Caco-2 (cell line): ENCODE results near the gene JAG2. TPM values are rescaled to one million over a fixed set of nuclear protein-coding genes. Genes with fewer than 3 reads are reported as not detected.

Source experiments
- BruUV-seq: library from RNA; stranded (reverse); fragments of 400-500 nt; replicated peaks from 2 replicates; lab custom pipeline; 2021; lab: Mats Ljungman, UMichigan
- CTCF ChIA-PET: fragments of 300-600 bp; sonication (Branson Sonifier 250); formaldehyde crosslinking; loops from one replicate; lab custom pipeline; 2022; ENCODE audit warnings: antibody characterized with exemption; lab: Charles Lee
- POLR2A ChIA-PET: fragments of 300-600 bp; sonication (Branson Sonifier 250); formaldehyde crosslinking; loops from one replicate; lab custom pipeline; 2022; ENCODE audit warnings: antibody characterized with exemption; lab: Charles Lee
- DNase-seq, 2 experiments: peaks; one replicate each; pipeline versions ENCODE4 v3.0.0 to v3.0.0-alpha.2; 2020 to 2022
- H3K27me3 ChIP-seq: replicated peaks from 2 replicates; pipeline ENCODE4 v1.6.0; 2011; ENCODE audit warnings: low read length; ENCODE audit not compliant: control insufficient read depth, insufficient read depth
- H3K36me3 ChIP-seq: 2 replicates; pipeline ENCODE4 v1.5.1; 2011; ENCODE audit warnings: low read length; ENCODE audit not compliant: control insufficient read depth, insufficient read depth
- H3K4me1 ChIP-seq: fragments of 250-450 bp; sonication (Bioruptor Pico); 2 replicates; pipeline ENCODE4 v1.5.1; 2020; ENCODE audit warnings: mild to moderate bottlenecking
- H3K4me3 ChIP-seq: 2 replicates; pipeline ENCODE4 v1.5.1; 2011; ENCODE audit warnings: low read depth, mild to moderate bottlenecking, control low read depth, low read length
- H3K9me3 ChIP-seq: fragments of 250-450 bp; sonication (Bioruptor Pico); 2 replicates; pipeline ENCODE4 v1.5.1; 2020; ENCODE audit warnings: mild to moderate bottlenecking, moderate library complexity
- H3K27ac Mint-ChIP-seq: one replicate; pipeline ENCODE4 v1.8.0; 2022; ENCODE audit warnings: mixed read lengths; ENCODE audit not compliant: unreplicated experiment
- H3K27me3 Mint-ChIP-seq: one replicate; pipeline ENCODE4 v1.8.0; 2022; ENCODE audit warnings: mixed read lengths; ENCODE audit not compliant: insufficient read depth, unreplicated experiment
- H3K36me3 Mint-ChIP-seq: one replicate; pipeline ENCODE4 v1.8.0; 2022; ENCODE audit warnings: mild to moderate bottlenecking, mixed read lengths; ENCODE audit not compliant: insufficient read depth, unreplicated experiment
- H3K4me1 Mint-ChIP-seq: one replicate; pipeline ENCODE4 v1.8.0; 2022; ENCODE audit warnings: low read depth, mixed read lengths; ENCODE audit not compliant: unreplicated experiment
- H3K4me3 Mint-ChIP-seq: one replicate; pipeline ENCODE4 v1.8.0; 2022; ENCODE audit warnings: mild to moderate bottlenecking, moderate library complexity, mixed read lengths; ENCODE audit not compliant: unreplicated experiment
- H3K9me3 Mint-ChIP-seq: one replicate; pipeline ENCODE4 v1.8.0; 2022; ENCODE audit warnings: mixed read lengths; ENCODE audit not compliant: unreplicated experiment
- CTCF ChIP-seq, 2 experiments: fragments of 200-600 bp in 1 of 2; IDR thresholded peaks; 1 replicate in 1 of 2; 2 replicates in 1 of 2; pipeline versions ENCODE4 v1.5.1 to v1.8.0; 2011 to 2022; ENCODE audit warnings: antibody characterized with exemption in 1 of 2, control low read depth in 1 of 2, inconsistent platforms in 1 of 2, low read depth in 1 of 2, low read length in 1 of 2, mild to moderate bottlenecking in 1 of 2, moderate library complexity in 1 of 2; ENCODE audit not compliant: insufficient read depth in 1 of 2, severe bottlenecking in 1 of 2, unreplicated experiment in 1 of 2
- intact Hi-C: fragments of 100-400 bp; cut with micrococcal nuclease; formaldehyde crosslinking; loops from one replicate; pipeline ENCODE4 v1.10.0; 2022; ENCODE audit not compliant: unreplicated experiment
- total RNA-seq: library from RNA; stranded (reverse); gene quantifications from 2 replicates; pipeline ENCODE4 v1.2.3, GENCODE V29; 2022

Gene JAG2
- total RNA-seq, 1 experiment from 2014 or later = 43.0 TPM

- DNase-seq = no peak
- intact Hi-C loops = no loop called here
- ChIA-PET CTCF (interaction anchor here (1.0 kb wide), 1 partner anchor 14 kb away, joined by 3 read pairs; no protein-coding TSS in a partner anchor), POLR2A (no interaction called here)
- H3K36me3 ChIP-seq = no peaks in the 10 kb centered on the region
- H3K9me3 ChIP-seq = no peaks in the 10 kb centered on the region; the same call in 1 of the 2 replicates
- no TSS peak for BruUV-seq
- no peak overlapping the region for H3K4me3 ChIP-seq
- H3K4me1 Mint-ChIP-seq = no peaks in the 10 kb centered on the region
- no peaks in the 10 kb centered on the region for H3K27me3 ChIP-seq
- H3K9me3 Mint-ChIP-seq = no peaks in the 10 kb centered on the region
- no peak overlapping the region for H3K4me3 Mint-ChIP-seq
- no peak for TF ChIP-seq CTCF (IDR thresholded peaks at IDR 0.05; ENCODE audit: insufficient read depth in 1 of 2, low read depth in 1 of 2, low read length in 1 of 2, severe bottlenecking in 1 of 2, unreplicated experiment in 1 of 2)
- H3K36me3 Mint-ChIP-seq = no peaks in the 10 kb centered on the region
- no peaks in the 10 kb centered on the region for H3K4me1 ChIP-seq
- no peak overlapping the region for H3K27ac Mint-ChIP-seq
- H3K27me3 Mint-ChIP-seq = peaks cover 10% of the 10 kb centered on the region
These were observed 60.1 kb downstream of the JAG2 start for GRCh38 chr14:105108516-105108864.

DNA sequence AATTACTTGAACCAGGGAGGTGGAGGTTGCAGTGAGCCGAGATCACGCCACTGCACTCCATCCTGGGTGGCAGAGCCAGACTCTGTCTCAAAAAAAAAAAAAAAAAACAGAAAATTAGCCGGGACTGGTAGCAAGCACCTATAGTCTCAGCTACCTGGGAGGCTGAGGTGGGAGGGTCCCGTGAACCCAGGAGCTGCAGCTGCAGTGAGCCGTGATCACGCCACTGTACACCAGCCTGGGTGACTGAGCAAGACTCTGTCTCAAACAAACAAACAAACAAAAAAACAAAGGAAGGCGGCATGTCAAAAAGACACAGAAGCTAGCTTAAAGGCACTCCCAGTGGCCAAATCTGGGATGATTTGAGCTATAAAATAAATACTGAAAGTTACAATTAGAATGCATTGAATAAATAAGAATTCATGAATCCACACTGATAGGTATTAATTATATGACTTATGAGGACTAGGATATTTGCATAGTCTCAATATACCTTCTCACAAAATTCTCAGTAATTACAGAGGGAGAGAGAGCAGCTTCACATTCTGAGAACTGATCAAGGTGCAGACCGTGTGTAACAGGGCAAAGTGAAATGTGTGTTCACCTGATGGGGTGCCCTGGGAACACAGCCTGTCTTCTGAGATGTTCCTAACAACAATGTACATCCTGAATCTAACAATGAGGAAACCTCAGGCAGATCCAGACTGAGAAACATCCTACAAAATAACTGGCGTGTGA, 60.6 kb downstream of the JAG2 start:
- peaks cover 10% of the 10 kb centered on the region for H3K27me3 Mint-ChIP-seq

GRCh38 chr14:105107351-105107750, 61.2 kb downstream of the JAG2 start:
- Histone ChIP-seq H3K4me3 (no peak overlapping the region), H3K4me1 (no peaks in the 10 kb centered on the region), H3K27me3 (no peaks in the 10 kb centered on the region), H3K36me3 (no peaks in the 10 kb centered on the region), H3K9me3 (no peaks in the 10 kb centered on the region; the same call in 1 of the 2 replicates)
- TF ChIP-seq CTCF (IDR thresholded peaks at IDR 0.05; ENCODE audit: insufficient read depth in 1 of 2, low read depth in 1 of 2, low read length in 1 of 2, severe bottlenecking in 1 of 2, unreplicated experiment in 1 of 2) = no peak
- Mint-ChIP-seq H3K4me1 (no peaks in the 10 kb centered on the region), H3K36me3 (no peaks in the 10 kb centered on the region), H3K9me3 (no peaks in the 10 kb centered on the region), H3K4me3 (no peak overlapping the region), H3K27me3 (peaks cover 10% of the 10 kb centered on the region), H3K27ac (no peak overlapping the region)
- POLR2A ChIA-PET = no interaction called here
- intact Hi-C loops = no loop called here
- no TSS peak for BruUV-seq
- CTCF ChIA-PET = interaction anchor here (1.0 to 1.3 kb wide), 2 partner anchors 13 to 17 kb away, joined by 3 to 4 read pairs; no protein-coding TSS in a partner anchor
- no peak for DNase-seq

More for the DNA sequence above, 60.6 kb downstream of the JAG2 start:
- H3K27me3 ChIP-seq = no peaks in the 10 kb centered on the region
- no TSS peak for BruUV-seq
- intact Hi-C loops = no loop called here
- H3K4me3 ChIP-seq = no peak overlapping the region
- Mint-ChIP-seq H3K4me1 (no peaks in the 10 kb centered on the region), H3K9me3 (no peaks in the 10 kb centered on the region), H3K4me3 (no peak overlapping the region), H3K27ac (no peak overlapping the region), H3K36me3 (no peaks in the 10 kb centered on the region)
- H3K4me1 ChIP-seq = no peaks in the 10 kb centered on the region
- no peak for TF ChIP-seq CTCF (IDR thresholded peaks at IDR 0.05; ENCODE audit: insufficient read depth in 1 of 2, low read depth in 1 of 2, low read length in 1 of 2, severe bottlenecking in 1 of 2, unreplicated experiment in 1 of 2)
- ChIA-PET CTCF (interaction anchor here (1.0 to 1.3 kb wide), 2 partner anchors 14 to 18 kb away, joined by 3 to 4 read pairs; no protein-coding TSS in a partner anchor), POLR2A (no interaction called here)
- H3K9me3 ChIP-seq = no peaks in the 10 kb centered on the region; the same call in 1 of the 2 replicates
- DNase-seq = no peak
- H3K36me3 ChIP-seq = no peaks in the 10 kb centered on the region
